Ovary (tissue), 3 donors: Measurements from ENCODE around the gene MRPS17.

ENCODE experiments used
- EP300 ChIP-seq: sonication (generic); formaldehyde crosslinking; IDR thresholded peaks from one replicate; pipeline ENCODE4 v1.6.1; 2017; ENCODE audit warnings: antibody characterized with exemption
- TF ChIP-seq, protein P1 (sequence below), 3 donors: fragments of 450-650 bp in 2 of 3; fragments of 200-600 bp in 1 of 3; IDR thresholded peaks; one replicate each; pipeline versions ENCODE4 v1.5.1 to v1.8.0; 2016 to 2022; ENCODE audit warnings: antibody characterized with exemption in 3 of 3, mild to moderate bottlenecking in 1 of 3
- donor health status: DM: no; HTN: no; CAD: no.

DNA sequence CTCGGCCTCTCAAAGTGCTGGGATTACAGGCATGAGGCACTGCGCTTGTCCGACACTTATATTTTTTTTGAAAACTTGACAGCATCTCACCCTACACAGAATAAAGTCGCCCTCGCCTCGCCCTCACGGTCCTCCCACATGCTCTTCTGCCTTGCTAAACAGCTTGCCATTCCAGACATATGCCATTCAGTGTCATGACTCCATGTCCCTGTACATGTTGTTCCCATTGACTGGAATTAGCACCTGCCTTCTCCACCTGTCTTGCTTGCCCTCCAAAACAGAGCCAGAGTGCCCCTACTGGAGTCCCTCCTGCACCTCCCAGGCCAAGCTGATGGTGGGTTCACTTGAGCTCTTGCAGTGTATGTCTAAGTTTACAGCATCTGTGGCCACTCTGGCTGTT lies 18.9 kb downstream of the MRPS17 start:
- TF ChIP-seq, protein P1, sequence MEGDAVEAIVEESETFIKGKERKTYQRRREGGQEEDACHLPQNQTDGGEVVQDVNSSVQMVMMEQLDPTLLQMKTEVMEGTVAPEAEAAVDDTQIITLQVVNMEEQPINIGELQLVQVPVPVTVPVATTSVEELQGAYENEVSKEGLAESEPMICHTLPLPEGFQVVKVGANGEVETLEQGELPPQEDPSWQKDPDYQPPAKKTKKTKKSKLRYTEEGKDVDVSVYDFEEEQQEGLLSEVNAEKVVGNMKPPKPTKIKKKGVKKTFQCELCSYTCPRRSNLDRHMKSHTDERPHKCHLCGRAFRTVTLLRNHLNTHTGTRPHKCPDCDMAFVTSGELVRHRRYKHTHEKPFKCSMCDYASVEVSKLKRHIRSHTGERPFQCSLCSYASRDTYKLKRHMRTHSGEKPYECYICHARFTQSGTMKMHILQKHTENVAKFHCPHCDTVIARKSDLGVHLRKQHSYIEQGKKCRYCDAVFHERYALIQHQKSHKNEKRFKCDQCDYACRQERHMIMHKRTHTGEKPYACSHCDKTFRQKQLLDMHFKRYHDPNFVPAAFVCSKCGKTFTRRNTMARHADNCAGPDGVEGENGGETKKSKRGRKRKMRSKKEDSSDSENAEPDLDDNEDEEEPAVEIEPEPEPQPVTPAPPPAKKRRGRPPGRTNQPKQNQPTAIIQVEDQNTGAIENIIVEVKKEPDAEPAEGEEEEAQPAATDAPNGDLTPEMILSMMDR (IDR thresholded peaks at IDR 0.05): no peak
- no peak for TF ChIP-seq EP300
